ENCODE measurements around the gene GET3.

GRCh38 chr19:12759686-12760085, 22.4 kb downstream of the GET3 start:
- TF ChIP-seq CTCF (IDR thresholded peaks at IDR 0.05; ENCODE audit: extremely low read depth in 1 of 2, insufficient read depth in 1 of 2, low read depth in 1 of 2, low read length in 2 of 2): no peak
- no peak for TF ChIP-seq POLR2A (IDR thresholded peaks at IDR 0.05; ENCODE audit: low read depth, low read length)
- TF ChIP-seq EZH2 (IDR thresholded peaks at IDR 0.05; ENCODE audit: borderline replicate concordance, low read depth, low read length, severe bottlenecking): no peak
- TF ChIP-seq JUN (IDR thresholded peaks at IDR 0.05; ENCODE audit: borderline replicate concordance, insufficient read depth, insufficient read length, low read depth): no peak
- TF ChIP-seq MAX (IDR thresholded peaks at IDR 0.05; ENCODE audit: insufficient read depth, insufficient read length): no peak
- no peak for TF ChIP-seq POLR2AphosphoS5 (IDR thresholded peaks at IDR 0.05; ENCODE audit: insufficient read depth, low read depth, low read length)
- no peak for TF ChIP-seq FOS (IDR thresholded peaks at IDR 0.05; ENCODE audit: borderline replicate concordance, insufficient read depth, low read length)
- no peak for TF ChIP-seq GATA2 (IDR thresholded peaks at IDR 0.05; ENCODE audit: insufficient read depth, insufficient read length, low read depth, low read length)
- TF ChIP-seq MYC (IDR thresholded peaks at IDR 0.05; ENCODE audit: low read depth, low read length): no peak

Data from endothelial cell of umbilical vein (primary cell).